Suprapubic skin (tissue), 4 donors: Measurements from ENCODE around the gene KCNE3.

Source experiments
- CTCF ChIP-seq, 2 donors: fragments of 200-600 bp in 1 of 2; fragments of 450-650 bp in 1 of 2; sonication (generic) in 1 of 2; IDR thresholded peaks; one replicate each; pipeline ENCODE4 v1.5.1; 2016 to 2019; ENCODE audit warnings: antibody characterized with exemption in 2 of 2, mild to moderate bottlenecking in 1 of 2, moderate library complexity in 1 of 2
- POLR2A ChIP-seq, 2 donors: fragments of 450-650 bp; IDR thresholded peaks; one replicate each; pipeline ENCODE4 v1.6.1; 2017; ENCODE audit warnings: antibody characterized with exemption in 2 of 2, mild to moderate bottlenecking in 2 of 2, moderate library complexity in 2 of 2
- POLR2AphosphoS5 ChIP-seq, 3 donors: sonication (generic); formaldehyde crosslinking; IDR thresholded peaks; one replicate each; pipeline ENCODE4 v1.6.1; 2017; ENCODE audit warnings: antibody characterized with exemption in 3 of 3

- TF ChIP-seq CTCF (IDR thresholded peaks at IDR 0.05), result no peak
- no peak for TF ChIP-seq POLR2A (IDR thresholded peaks at IDR 0.05)
- no peak for TF ChIP-seq POLR2AphosphoS5 (IDR thresholded peaks at IDR 0.05)
Measured at GRCh38 chr11:74417379-74417804, 50.0 kb downstream of the KCNE3 start.
